GM18909 (cell line): ENCODE measurements around the gene CAMTA1.

Source experiments
- ATAC-seq: cut with Tn5 transposase; IDR thresholded peaks from one replicate; pipeline ENCODE4 v1.9.1; 2021; ENCODE audit warnings: mild to moderate bottlenecking; ENCODE audit not compliant: unreplicated experiment, poor library complexity

The CAMTA1 gene

GRCh38 chr1:7087888-7088287 is 302.6 kb downstream of the CAMTA1 start:
- ATAC-seq = no peak

- ATAC-seq = no peak
These were observed 304.2 kb downstream of the CAMTA1 start for GRCh38 chr1:7089497-7089896.

GRCh38 chr1:7093297-7093696 is 308.0 kb downstream of the CAMTA1 start:
- no peak for ATAC-seq

GRCh38 chr1:7094086-7094485 is 308.8 kb downstream of the CAMTA1 start:
- ATAC-seq = no peak

GRCh38 chr1:7094509-7094908 is 309.3 kb downstream of the CAMTA1 start:
- ATAC-seq = no peak

GRCh38 chr1:7095343-7095964 is 310.2 kb downstream of the CAMTA1 start:
- ATAC-seq = no peak

GRCh38 chr1:7097938-7098592 is 312.8 kb downstream of the CAMTA1 start:
- ATAC-seq = no peak

GRCh38 chr1:7098641-7099040 is 313.4 kb downstream of the CAMTA1 start:
- no peak for ATAC-seq

- ATAC-seq = no peak
These were observed 315.2 kb downstream of the CAMTA1 start for GRCh38 chr1:7100479-7100878.

- no peak for ATAC-seq
These were observed 315.9 kb downstream of the CAMTA1 start for GRCh38 chr1:7101187-7101586.

- ATAC-seq = no peak
These were observed 318.1 kb downstream of the CAMTA1 start for GRCh38 chr1:7103361-7103782.

- ATAC-seq = no peak
These were observed 318.6 kb downstream of the CAMTA1 start for GRCh38 chr1:7103874-7104273.

- ATAC-seq = no peak
These were observed 319.1 kb downstream of the CAMTA1 start for GRCh38 chr1:7104339-7104738.

GRCh38 chr1:7105269-7105668 is 320.0 kb downstream of the CAMTA1 start:
- ATAC-seq = no peak

GRCh38 chr1:7106442-7107108 is 321.3 kb downstream of the CAMTA1 start:
- ATAC-seq = no peak

- ATAC-seq = no peak
These were observed 322.0 kb downstream of the CAMTA1 start for GRCh38 chr1:7107109-7107830.

GRCh38 chr1:7108251-7108650 is 323.0 kb downstream of the CAMTA1 start:
- no peak for ATAC-seq

- no peak for ATAC-seq
These were observed 324.6 kb downstream of the CAMTA1 start for GRCh38 chr1:7109901-7110300.

- ATAC-seq = no peak
These were observed 325.1 kb downstream of the CAMTA1 start for GRCh38 chr1:7110321-7110720.

GRCh38 chr1:7111853-7112252 is 326.6 kb downstream of the CAMTA1 start:
- ATAC-seq = no peak

GRCh38 chr1:7113136-7113535 is 327.9 kb downstream of the CAMTA1 start:
- no peak for ATAC-seq
